ENCODE data around the gene PRKG2. TPM values are rescaled to one million over a fixed set of nuclear protein-coding genes. Genes with fewer than 3 reads are reported as not detected.

Gene PRKG2
- total and polyA plus RNA-seq, 10 of the 15 experiments (the other 5 are each of a cell fraction or from before 2014, with no cell fraction given), result not detected

GRCh38 chr4:81149976-81150375 lies 65.0 kb downstream of the PRKG2 start:
- Histone ChIP-seq H4K20me1 (ENCODE audit: control insufficient read depth, insufficient read depth) (no peaks in the 10 kb centered on the region), H3K4me3 (no peak overlapping the region), H2AFZ (ENCODE audit: control insufficient read depth, low read depth, low read length) (no peak overlapping the region), H3K27ac (ENCODE audit: control insufficient read depth, insufficient read depth) (no peak overlapping the region), H3K9me3 (replicated peaks; ENCODE audit: control insufficient read depth, insufficient read depth, low read length) (no peaks in the 10 kb centered on the region), H3K27me3 (replicated peaks in 1 of 2; ENCODE audit: control insufficient read depth in 2 of 2, insufficient read depth in 2 of 2, low read length in 1 of 2) (no peaks in the 10 kb centered on the region), H3K4me1 (ENCODE audit: control insufficient read depth, insufficient read depth, low read length) (no peaks in the 10 kb centered on the region), H3K9ac (ENCODE audit: control insufficient read depth, insufficient read depth, low read length) (no peak overlapping the region), H3K36me3 (ENCODE audit: control insufficient read depth in 2 of 2, insufficient read depth in 2 of 2, low read length in 1 of 2) (no peaks in the 10 kb centered on the region), H3K4me2 (ENCODE audit: control insufficient read depth, insufficient read depth) (no peak overlapping the region), H3K79me2 (ENCODE audit: control insufficient read depth, insufficient read depth, low read length) (no peaks in the 10 kb centered on the region)
- intact Hi-C loops (cut with micrococcal nuclease; ENCODE audit: unreplicated experiment) (no loop called here), in situ Hi-C loops (cut with MboI) (no loop called here)
- ChIA-PET RAD21 (ENCODE audit: unreplicated experiment) (no interaction called here), CTCF (no interaction called here), SMC1A (ENCODE audit: uncharacterized antibody, unreplicated experiment) (no interaction called here), POLR2A (no interaction called here)
- ATAC-seq (no peak), FAIRE-seq (no peak), DNase-seq (ENCODE audit: low read depth, low spot score) (no peak)
- no TSS peak for BruUV-seq (replicated peaks)
- TF ChIP-seq, protein P1, sequence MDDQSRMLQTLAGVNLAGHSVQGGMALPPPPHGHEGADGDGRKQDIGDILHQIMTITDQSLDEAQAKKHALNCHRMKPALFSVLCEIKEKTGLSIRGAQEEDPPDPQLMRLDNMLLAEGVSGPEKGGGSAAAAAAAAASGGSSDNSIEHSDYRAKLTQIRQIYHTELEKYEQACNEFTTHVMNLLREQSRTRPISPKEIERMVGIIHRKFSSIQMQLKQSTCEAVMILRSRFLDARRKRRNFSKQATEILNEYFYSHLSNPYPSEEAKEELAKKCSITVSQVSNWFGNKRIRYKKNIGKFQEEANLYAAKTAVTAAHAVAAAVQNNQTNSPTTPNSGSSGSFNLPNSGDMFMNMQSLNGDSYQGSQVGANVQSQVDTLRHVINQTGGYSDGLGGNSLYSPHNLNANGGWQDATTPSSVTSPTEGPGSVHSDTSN (IDR thresholded peaks at IDR 0.05; ENCODE audit: insufficient replicate concordance, low read depth, low read length), result no peak
- TF ChIP-seq POLR2AphosphoS5 (IDR thresholded peaks at IDR 0.05; ENCODE audit: low read length), result no peak
- TF ChIP-seq STAT1 (conservative IDR thresholded peaks at IDR 0.05), result no peak
- TF ChIP-seq, protein P2, sequence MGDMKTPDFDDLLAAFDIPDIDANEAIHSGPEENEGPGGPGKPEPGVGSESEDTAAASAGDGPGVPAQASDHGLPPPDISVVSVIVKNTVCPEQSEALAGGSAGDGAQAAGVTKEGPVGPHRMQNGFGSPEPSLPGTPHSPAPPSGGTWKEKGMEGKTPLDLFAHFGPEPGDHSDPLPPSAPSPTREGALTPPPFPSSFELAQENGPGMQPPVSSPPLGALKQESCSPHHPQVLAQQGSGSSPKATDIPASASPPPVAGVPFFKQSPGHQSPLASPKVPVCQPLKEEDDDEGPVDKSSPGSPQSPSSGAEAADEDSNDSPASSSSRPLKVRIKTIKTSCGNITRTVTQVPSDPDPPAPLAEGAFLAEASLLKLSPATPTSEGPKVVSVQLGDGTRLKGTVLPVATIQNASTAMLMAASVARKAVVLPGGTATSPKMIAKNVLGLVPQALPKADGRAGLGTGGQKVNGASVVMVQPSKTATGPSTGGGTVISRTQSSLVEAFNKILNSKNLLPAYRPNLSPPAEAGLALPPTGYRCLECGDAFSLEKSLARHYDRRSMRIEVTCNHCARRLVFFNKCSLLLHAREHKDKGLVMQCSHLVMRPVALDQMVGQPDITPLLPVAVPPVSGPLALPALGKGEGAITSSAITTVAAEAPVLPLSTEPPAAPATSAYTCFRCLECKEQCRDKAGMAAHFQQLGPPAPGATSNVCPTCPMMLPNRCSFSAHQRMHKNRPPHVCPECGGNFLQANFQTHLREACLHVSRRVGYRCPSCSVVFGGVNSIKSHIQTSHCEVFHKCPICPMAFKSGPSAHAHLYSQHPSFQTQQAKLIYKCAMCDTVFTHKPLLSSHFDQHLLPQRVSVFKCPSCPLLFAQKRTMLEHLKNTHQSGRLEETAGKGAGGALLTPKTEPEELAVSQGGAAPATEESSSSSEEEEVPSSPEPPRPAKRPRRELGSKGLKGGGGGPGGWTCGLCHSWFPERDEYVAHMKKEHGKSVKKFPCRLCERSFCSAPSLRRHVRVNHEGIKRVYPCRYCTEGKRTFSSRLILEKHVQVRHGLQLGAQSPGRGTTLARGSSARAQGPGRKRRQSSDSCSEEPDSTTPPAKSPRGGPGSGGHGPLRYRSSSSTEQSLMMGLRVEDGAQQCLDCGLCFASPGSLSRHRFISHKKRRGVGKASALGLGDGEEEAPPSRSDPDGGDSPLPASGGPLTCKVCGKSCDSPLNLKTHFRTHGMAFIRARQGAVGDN (IDR thresholded peaks at IDR 0.05), result no peak
- TF ChIP-seq RAD51 (IDR thresholded peaks at IDR 0.05), result no peak
- TF ChIP-seq HDAC6 (IDR thresholded peaks at IDR 0.05; ENCODE audit: unreplicated experiment), result no peak
- TF ChIP-seq NFXL1 (IDR thresholded peaks at IDR 0.05; ENCODE audit: borderline replicate concordance), result no peak
- TF ChIP-seq, protein P3, sequence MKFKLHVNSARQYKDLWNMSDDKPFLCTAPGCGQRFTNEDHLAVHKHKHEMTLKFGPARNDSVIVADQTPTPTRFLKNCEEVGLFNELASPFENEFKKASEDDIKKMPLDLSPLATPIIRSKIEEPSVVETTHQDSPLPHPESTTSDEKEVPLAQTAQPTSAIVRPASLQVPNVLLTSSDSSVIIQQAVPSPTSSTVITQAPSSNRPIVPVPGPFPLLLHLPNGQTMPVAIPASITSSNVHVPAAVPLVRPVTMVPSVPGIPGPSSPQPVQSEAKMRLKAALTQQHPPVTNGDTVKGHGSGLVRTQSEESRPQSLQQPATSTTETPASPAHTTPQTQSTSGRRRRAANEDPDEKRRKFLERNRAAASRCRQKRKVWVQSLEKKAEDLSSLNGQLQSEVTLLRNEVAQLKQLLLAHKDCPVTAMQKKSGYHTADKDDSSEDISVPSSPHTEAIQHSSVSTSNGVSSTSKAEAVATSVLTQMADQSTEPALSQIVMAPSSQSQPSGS (IDR thresholded peaks at IDR 0.05; ENCODE audit: low read length), result no peak
- no peak for TF ChIP-seq JUNB (IDR thresholded peaks at IDR 0.05)
- no peak for TF ChIP-seq SPI1 (IDR thresholded peaks at IDR 0.05; ENCODE audit: borderline replicate concordance, insufficient read depth, low read depth, low read length)
- TF ChIP-seq SMARCA5 (IDR thresholded peaks at IDR 0.05), result no peak
- no peak for TF ChIP-seq POU2F2 (IDR thresholded peaks at IDR 0.05; ENCODE audit: borderline replicate concordance, low read depth, low read length)
- TF ChIP-seq BCL11A (IDR thresholded peaks at IDR 0.05; ENCODE audit: low read depth, low read length), result no peak
- TF ChIP-seq, protein P4, sequence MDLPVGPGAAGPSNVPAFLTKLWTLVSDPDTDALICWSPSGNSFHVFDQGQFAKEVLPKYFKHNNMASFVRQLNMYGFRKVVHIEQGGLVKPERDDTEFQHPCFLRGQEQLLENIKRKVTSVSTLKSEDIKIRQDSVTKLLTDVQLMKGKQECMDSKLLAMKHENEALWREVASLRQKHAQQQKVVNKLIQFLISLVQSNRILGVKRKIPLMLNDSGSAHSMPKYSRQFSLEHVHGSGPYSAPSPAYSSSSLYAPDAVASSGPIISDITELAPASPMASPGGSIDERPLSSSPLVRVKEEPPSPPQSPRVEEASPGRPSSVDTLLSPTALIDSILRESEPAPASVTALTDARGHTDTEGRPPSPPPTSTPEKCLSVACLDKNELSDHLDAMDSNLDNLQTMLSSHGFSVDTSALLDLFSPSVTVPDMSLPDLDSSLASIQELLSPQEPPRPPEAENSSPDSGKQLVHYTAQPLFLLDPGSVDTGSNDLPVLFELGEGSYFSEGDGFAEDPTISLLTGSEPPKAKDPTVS (IDR thresholded peaks at IDR 0.05; ENCODE audit: low read depth, low read length), result no peak
- no peak for TF ChIP-seq BRCA1 (IDR thresholded peaks at IDR 0.05; ENCODE audit: low read depth, low read length)
- no peak for TF ChIP-seq ZNF274 (IDR thresholded peaks at IDR 0.05; ENCODE audit: insufficient read depth, insufficient read length)
- TF ChIP-seq NR2F1 (conservative IDR thresholded peaks at IDR 0.05), result no peak
- TF ChIP-seq EZH2 (IDR thresholded peaks at IDR 0.05; ENCODE audit: borderline replicate concordance, control insufficient read depth, low read depth, low read length), result no peak
- no peak for TF ChIP-seq ZNF24 (IDR thresholded peaks at IDR 0.05)
- TF ChIP-seq NFIC (IDR thresholded peaks at IDR 0.05; ENCODE audit: low read depth, low read length), result no peak
